Gastroesophageal sphincter (tissue), 4 donors: ENCODE measurements around the gene PRKCI. TPM values are rescaled to one million over a fixed set of nuclear protein-coding genes. Genes with fewer than 3 reads are reported as not detected.

Source experiments
- ATAC-seq: fragments of 150-250 bp; one replicate; pipeline ENCODE4 v1.9.1; 2016; ENCODE audit warnings: mild to moderate bottlenecking, moderate library complexity
- H3K27ac ChIP-seq, 4 donors: fragments of 200-600 bp; sonication (generic) in 3 of 4; 1 replicate in 3 of 4; 2 replicates in 1 of 4; pipeline ENCODE4 v1.5.1; 2016 to 2019
- H3K27me3 ChIP-seq: fragments of 200-600 bp; sonication (generic); one replicate; pipeline ENCODE4 v1.5.1; 2019
- H3K36me3 ChIP-seq, 2 donors: fragments of 200-600 bp; sonication (generic); one replicate each; pipeline ENCODE4 v1.5.1; 2019; ENCODE audit warnings: control low read depth in 1 of 2
- H3K4me1 ChIP-seq, 3 donors: fragments of 200-600 bp; sonication (generic); 1 replicate in 2 of 3; 2 replicates in 1 of 3; pipeline ENCODE4 v1.5.1; 2016 to 2019; ENCODE audit warnings: control low read depth in 2 of 3
- H3K4me3 ChIP-seq, 2 donors: fragments of 200-600 bp; sonication (generic); one replicate each; pipeline ENCODE4 v1.5.1; 2019; ENCODE audit warnings: mild to moderate bottlenecking in 1 of 2, moderate library complexity in 1 of 2
- H3K9me3 ChIP-seq, 3 donors: fragments of 200-600 bp; sonication (generic); one replicate each; pipeline ENCODE4 v1.5.1; 2017 to 2019; ENCODE audit warnings: control low read depth in 2 of 3
- EP300 ChIP-seq: sonication (generic); formaldehyde crosslinking; IDR thresholded peaks from one replicate; pipeline ENCODE4 v1.6.1; 2017; ENCODE audit warnings: antibody characterized with exemption, mild to moderate bottlenecking
- POLR2A ChIP-seq, 2 donors: fragments of 450-650 bp; IDR thresholded peaks; one replicate each; pipeline ENCODE4 v1.6.1; 2017; ENCODE audit warnings: antibody characterized with exemption in 2 of 2, mild to moderate bottlenecking in 2 of 2, moderate library complexity in 1 of 2
- POLR2AphosphoS5 ChIP-seq: sonication (generic); formaldehyde crosslinking; IDR thresholded peaks from one replicate; pipeline ENCODE4 v1.6.1; 2017; ENCODE audit warnings: antibody characterized with exemption
- WGBS, 2 donors: methylation state at CpG; one replicate each; pipeline ENCODE4 v1.1.5; 2018; ENCODE audit warnings: low coverage in 1 of 2; 5-methylcytosine and 5-hydroxymethylcytosine counted together
- total RNA-seq, 4 donors: library from RNA; depleted of rRNA; stranded (reverse); fragments of >200 nt; gene quantifications; one replicate each; pipeline ENCODE4 v1.1.0, GENCODE V29; 2016
- TF ChIP-seq, protein P1 (sequence below), 4 experiments: fragments of 200-600 bp in 2 of 4; fragments of 450-650 bp in 2 of 4; sonication (generic) in 1 of 4; IDR thresholded peaks; one replicate each; pipeline ENCODE4 v1.5.1; 2017 to 2019; ENCODE audit warnings: antibody characterized with exemption in 4 of 4, mild to moderate bottlenecking in 2 of 4, moderate library complexity in 2 of 4

The PRKCI gene
- 10 to 100 TPM; 41.9 to 69.0 (median 45.3) TPM for total RNA-seq

DNA sequence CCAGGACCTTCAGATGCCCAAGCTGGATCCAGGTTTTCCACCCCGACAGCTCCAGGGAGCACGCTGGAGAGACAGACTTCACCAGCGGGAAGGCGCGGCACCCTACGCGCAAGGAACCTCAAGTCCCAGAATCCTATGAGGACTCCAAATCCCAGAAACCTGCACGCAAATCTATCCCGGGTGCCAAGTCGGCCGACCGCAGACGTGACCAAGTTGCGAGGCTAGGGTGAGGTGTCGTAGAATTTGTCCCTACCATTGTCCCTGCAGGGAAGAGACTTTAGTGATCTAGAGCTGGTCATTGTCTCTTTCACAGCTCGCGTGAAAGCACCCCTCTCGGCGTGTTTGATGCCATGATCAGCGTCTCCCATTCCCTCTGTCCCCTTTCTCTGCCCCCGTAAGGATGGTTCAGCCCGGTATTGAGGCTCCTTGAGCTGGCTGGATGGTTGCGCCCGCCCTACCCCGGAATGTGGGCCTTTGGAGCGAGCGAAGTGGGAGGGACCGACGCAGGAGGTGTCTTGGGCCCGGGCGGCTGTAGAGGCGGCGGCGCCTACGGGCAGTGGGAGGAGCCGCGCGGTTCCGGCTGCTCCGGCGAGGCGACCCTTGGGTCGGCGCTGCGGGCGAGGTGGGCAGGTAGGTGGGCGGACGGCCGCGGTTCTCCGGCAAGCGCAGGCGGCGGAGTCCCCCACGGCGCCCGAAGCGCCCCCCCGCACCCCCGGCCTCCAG is at the start of gene PRKCI:
PRKCI (plus strand) TSS at position 501 of the 723 bp plus-strand sequence. CDS start 246 bp downstream, outside the sequence.
- H3K27me3 ChIP-seq: no peaks in the 10 kb centered on the region
- TF ChIP-seq EP300: no peak
- peak; percentile 81 to 83 for TF ChIP-seq POLR2A (IDR thresholded peaks at IDR 0.05)
- TF ChIP-seq, protein P1, sequence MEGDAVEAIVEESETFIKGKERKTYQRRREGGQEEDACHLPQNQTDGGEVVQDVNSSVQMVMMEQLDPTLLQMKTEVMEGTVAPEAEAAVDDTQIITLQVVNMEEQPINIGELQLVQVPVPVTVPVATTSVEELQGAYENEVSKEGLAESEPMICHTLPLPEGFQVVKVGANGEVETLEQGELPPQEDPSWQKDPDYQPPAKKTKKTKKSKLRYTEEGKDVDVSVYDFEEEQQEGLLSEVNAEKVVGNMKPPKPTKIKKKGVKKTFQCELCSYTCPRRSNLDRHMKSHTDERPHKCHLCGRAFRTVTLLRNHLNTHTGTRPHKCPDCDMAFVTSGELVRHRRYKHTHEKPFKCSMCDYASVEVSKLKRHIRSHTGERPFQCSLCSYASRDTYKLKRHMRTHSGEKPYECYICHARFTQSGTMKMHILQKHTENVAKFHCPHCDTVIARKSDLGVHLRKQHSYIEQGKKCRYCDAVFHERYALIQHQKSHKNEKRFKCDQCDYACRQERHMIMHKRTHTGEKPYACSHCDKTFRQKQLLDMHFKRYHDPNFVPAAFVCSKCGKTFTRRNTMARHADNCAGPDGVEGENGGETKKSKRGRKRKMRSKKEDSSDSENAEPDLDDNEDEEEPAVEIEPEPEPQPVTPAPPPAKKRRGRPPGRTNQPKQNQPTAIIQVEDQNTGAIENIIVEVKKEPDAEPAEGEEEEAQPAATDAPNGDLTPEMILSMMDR (IDR thresholded peaks at IDR 0.05): no peak
- peak; percentile 78 for TF ChIP-seq POLR2AphosphoS5
- peak within 1 kb of the TSS; percentile 95 to 98 (median 96) for H3K27ac ChIP-seq
- peaks cover 4 to 41% (median 6%) of the 10 kb centered on the region in 3 donors for H3K4me1 ChIP-seq
- WGBS, 2 donors: 0% methylated on average over 3 to 8 of the region's 60 CpGs
- peak within 1 kb of the TSS; percentile 97 to 99 for H3K4me3 ChIP-seq
- ATAC-seq: peak; percentile 100
- no peaks in the 10 kb centered on the region for H3K9me3 ChIP-seq
- H3K36me3 ChIP-seq: no peaks in the 10 kb centered on the region

- WGBS, 2 donors: 65 to 72% methylated on average over 2 to 3 of the region's 3 CpGs
- Histone ChIP-seq H3K4me3 (peak overlapping the region in 1 of 2 donors; percentile 91), H3K27ac (no peak overlapping the region), H3K4me1 (peaks cover 0 to 66% (median 9%) of the 10 kb centered on the region in 3 donors), H3K27me3 (no peaks in the 10 kb centered on the region), H3K9me3 (no peaks in the 10 kb centered on the region), H3K36me3 (peaks cover 0 to 50% of the 10 kb centered on the region in 2 donors)
- TF ChIP-seq POLR2A (IDR thresholded peaks at IDR 0.05) (no peak), POLR2AphosphoS5 (no peak), EP300 (no peak)
- TF ChIP-seq, protein P1 (IDR thresholded peaks at IDR 0.05): no peak
- ATAC-seq: no peak
Measured at GRCh38 chr3:170178651-170179050, 43.6 kb upstream of the PRKCI start.

DNA sequence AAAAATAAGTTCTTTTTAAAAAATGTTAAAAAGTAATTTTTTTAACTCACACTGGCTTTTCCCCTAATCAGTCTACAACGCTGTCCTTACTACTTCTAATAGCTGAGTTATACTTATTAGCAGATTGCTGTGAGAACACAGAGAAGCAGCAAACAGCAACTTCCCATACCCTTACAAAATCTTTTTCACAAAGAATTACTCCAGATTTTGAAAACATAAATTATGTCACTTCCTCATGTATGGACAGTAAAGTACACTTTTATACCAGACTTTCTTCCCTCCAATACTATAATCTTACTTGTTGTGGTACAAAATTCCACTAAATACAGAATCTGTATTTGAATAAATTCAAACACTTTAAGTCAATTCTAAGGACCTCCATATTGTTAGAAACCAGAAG is 42.8 kb upstream of the PRKCI start:
- peaks cover 0 to 42% of the 10 kb centered on the region in 2 donors for H3K36me3 ChIP-seq
- H3K27me3 ChIP-seq: no peaks in the 10 kb centered on the region
- H3K27ac ChIP-seq: peak overlapping the region in 3 of 4 donors; percentile 98 to 99 (median 99)
- H3K9me3 ChIP-seq: no peaks in the 10 kb centered on the region
- H3K4me1 ChIP-seq: peaks cover 0 to 58% (median 9%) of the 10 kb centered on the region in 3 donors
- WGBS, 2 donors: 15 to 16% methylated on average over 1 of the region's 1 CpG
- peak overlapping the region; percentile 91 to 97 for H3K4me3 ChIP-seq
- TF ChIP-seq POLR2AphosphoS5: no peak
- TF ChIP-seq, protein P1 (IDR thresholded peaks at IDR 0.05): no peak
- no peak for TF ChIP-seq EP300
- no peak for TF ChIP-seq POLR2A (IDR thresholded peaks at IDR 0.05)
- ATAC-seq: no peak

DNA sequence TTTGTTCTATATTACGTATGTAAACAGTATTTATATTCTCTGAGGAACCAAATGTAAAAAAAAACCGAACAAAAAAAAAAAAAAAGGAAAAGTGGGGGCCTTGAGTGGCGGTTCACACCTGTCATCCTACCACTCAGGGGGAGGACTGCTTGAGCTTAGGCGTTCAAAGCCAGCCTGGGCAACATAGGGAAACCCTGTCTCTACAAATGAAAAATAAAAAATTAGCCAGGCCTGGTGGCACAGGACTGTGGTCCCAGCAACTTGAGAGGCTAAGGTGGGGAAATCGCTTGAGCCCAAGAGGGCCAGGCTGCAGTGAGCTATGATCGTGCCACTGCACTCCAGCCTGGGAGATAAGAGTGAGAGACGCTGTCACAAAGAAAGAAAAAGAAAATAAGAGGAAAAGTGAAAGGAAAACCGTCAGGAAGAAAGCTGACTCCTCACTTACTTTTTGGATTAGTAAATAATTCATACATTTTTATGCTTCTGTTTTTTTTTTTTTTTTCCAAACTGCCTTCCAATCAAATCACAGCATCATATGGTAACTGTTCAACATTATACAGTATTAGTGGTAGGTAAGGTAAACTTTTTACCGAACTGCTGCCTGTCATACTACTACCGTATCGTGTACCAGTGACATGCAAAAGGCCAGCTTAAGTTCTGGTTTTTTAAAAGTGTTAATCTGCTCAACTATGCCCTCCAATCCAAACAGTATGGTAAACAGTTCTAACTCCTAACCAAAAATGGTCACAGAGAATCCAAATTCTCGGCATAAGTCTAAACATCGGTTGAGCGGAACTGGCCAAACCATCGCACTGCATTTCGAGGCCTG is 41.9 kb upstream of the PRKCI start:
- Histone ChIP-seq H3K36me3 (peaks cover 0 to 34% of the 10 kb centered on the region in 2 donors), H3K27ac (peak overlapping the region; percentile 94 to 99 (median 98)), H3K4me3 (peak overlapping the region; percentile 91 to 97), H3K4me1 (peaks cover 0 to 49% (median 9%) of the 10 kb centered on the region in 3 donors), H3K27me3 (no peaks in the 10 kb centered on the region), H3K9me3 (no peaks in the 10 kb centered on the region)
- ATAC-seq: peak; percentile 0
- WGBS, 2 donors: 7% methylated on average over 14 to 16 of the region's 16 CpGs
- no peak for TF ChIP-seq POLR2A (IDR thresholded peaks at IDR 0.05)
- TF ChIP-seq POLR2AphosphoS5: no peak
- TF ChIP-seq, protein P1 (IDR thresholded peaks at IDR 0.05): no peak
- TF ChIP-seq EP300: no peak
